ENCODE measurements around the gene PKNOX2.

PKNOX2 gene

DNA sequence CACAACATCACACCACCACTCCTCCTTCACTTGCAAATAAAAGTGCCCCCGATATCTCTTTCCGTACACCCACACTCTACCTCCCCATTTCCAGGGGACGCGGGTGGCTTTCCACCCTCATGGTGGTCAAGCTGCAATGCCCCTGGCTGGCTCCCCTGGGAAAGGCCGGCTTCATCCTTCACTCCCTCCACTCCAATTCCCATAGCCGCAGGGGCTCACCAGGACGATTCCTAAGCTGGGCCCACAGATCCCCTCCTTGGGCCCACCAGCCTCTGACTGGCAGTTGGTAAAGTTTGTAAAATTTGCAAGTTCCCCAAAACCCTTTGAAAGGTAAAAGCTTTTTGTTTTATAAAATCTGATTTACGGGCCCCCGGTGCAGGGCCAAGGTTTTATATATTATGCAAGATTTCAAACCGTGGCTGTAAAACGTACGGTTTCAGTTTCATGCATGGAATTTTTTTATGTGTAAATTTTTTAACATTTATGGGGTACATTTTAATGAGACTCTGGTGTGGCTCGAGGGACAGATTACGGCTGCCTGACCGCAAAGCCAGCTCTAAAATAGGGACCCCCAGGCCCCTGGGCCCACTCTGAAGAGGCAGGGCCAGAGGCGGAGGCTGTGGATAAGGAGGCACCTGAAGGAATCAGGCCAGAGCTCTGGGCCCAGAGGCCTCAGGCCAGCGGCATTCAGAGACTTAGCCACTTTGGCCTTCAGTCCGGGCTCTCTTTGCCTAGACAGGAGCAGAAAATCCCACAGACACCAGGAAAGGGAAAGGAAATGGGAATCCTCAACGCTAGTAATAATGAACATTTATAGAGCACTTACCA lies 225.0 kb downstream of the PKNOX2 start:
- FAIRE-seq, result no peak

DNA sequence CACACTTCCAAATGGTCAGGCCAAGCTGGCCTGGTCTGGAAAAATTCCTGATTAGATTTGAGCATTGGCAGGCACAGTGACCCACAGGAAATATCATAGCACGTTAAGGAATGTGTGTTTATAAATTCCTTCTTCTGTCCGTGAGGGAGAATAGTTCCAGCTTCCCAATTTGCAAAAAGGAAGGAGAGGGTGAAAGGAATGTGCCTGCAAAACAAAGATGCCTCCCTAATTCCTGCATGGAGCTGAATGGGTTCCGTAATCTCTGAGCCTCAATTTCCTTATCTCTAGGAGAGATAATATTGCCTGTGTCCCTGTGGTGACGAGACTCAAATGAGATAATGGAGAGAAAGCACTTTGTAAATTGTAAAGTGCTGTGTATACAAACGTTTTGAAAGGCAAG lies 226.4 kb downstream of the PKNOX2 start:
- FAIRE-seq, result no peak

DNA sequence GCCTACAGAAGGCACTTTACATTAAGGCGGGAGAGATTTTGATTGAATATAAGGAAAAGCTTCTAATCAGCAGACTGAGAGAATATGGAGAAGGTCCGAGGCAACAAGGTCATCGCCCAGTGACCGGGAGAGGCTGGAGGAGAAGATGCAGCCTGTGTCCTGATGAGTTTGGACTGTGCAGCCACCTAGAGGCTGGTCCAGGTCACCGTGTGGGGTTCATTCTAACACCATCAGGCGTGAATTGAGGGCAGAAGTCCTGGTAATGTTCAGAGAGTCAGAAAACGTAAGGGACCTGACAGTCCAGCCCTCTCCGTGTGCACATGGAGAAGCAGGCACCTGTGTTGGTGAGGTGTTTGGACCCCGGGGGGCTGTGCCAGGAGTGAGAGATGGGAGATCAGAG lies 228.8 kb downstream of the PKNOX2 start:
- no peak for FAIRE-seq

DNA sequence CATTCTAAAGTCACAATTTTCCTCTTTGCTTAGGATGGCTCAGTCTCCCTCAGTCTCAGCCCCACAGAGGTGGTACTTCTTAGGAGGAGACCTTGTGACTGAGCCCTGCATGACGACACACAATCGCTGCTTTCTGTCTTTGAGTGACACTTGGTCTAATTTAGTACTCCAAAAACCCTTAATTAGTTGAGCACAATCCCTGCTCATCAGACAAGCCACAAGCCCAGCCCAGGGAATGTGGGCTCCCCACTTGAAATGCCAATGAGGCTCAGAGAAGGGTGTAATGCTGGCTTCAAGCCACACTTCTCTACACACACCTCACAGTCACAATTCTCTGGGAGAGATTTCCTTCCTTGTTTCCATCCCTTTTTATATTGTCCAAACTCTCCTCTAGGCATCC lies 229.7 kb downstream of the PKNOX2 start:
- FAIRE-seq, result no peak

DNA sequence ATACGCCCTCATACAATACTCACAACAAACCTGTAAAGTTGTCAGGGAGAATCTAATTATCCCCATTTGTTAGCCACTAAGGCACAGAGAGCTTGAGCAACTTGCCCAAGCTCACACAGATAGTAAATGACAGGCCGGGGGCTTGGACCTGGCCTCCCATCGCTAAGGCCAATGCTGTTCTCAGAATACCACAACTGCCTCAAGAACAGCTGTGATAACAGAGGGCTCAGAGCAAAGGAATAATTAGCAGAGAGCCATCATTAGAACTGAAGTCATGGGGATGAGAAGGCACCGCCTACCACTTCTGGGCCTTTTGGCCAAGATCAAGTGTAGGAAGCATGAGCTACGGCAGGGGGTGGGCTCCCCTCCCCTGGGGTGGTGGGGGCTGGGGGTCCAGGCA lies 232.9 kb downstream of the PKNOX2 start:
- FAIRE-seq, result no peak

DNA sequence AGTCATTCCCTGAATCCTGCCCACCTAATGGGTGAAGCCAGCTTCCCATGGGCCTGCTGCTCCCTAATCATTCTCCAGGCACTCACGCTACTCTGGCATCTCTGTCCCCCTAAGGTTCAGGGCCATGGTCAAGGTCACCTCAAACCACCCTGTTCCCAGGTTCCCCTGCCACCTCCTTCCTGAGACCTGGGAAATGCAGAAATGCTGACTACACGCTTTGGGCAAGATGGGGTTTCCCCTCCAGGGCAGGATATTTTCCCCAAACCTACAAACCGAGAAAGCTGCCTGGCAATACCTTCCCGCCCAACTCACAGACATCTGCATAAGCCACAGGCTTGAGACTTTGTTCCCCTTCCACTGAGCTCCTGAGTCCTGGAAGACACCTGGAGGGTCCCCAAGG lies 233.9 kb downstream of the PKNOX2 start:
- FAIRE-seq, result no peak

DNA sequence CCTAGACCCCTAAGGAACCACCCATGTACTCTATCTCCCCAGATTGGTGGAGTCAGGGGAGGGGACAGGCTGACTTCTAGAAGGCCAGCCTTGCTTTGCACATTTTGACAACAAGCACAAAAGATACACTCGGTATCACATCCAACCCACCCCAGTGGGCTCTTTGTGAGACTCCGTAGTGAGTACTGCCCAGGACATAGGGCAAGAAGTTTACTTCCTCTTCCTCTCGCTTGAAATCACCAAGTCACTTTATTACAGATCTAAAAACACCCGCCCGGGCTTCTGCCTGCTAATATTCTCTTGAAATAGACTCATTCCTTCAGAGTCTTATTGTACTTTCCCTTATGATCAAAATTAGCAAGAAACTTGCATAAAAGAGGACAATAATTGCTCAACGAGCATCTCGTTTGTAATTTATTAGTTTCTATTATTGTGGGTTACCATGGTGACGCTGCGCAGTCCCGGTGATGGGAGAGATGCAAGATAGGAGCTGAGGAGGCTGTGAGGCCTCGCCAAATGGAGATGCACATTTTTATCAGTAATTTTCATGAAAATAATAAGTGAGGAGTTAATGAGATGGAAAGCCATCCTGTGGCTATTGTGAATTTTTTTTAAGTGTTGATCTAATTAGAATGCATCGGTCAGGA lies 234.6 kb downstream of the PKNOX2 start:
- FAIRE-seq, result no peak

DNA sequence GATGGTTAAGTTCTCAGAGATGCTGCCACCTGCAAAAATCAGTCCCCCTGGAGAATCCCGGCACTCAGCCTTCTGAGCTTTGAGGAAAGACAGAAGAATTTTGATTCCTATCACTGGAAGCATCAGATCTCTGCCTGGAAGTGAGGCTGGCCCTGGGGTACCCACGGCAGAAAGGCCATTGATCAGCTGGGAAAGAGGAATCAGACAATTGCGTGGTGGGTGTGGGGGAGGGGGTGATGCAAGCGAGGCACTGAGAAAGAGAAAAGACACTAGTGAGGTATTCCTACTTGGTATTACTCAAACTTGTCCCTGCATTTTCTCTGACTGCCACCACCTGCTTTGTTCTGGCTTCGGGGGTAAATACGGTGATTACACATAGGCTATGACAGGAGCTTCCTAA lies 235.4 kb downstream of the PKNOX2 start:
- no peak for FAIRE-seq

DNA sequence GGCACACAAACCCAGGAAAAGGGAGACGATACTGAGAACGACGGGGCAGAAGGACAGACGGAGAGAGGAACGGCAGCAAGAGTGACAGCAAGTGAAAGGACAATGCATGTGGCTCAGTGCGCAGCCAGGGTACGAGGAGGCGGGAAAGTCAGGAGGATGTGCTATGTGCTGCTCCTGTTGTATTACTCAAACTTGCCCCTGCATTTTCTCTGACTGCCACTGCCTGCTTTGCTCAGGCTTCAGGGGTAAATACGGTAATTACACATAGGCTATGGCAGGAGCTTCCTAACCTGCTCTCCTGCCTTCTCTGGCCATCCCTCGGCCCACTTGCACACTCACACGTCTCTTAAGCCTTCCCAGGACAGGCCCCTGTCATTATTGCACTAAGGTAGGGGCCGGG lies 236.7 kb downstream of the PKNOX2 start:
- no peak for FAIRE-seq

DNA sequence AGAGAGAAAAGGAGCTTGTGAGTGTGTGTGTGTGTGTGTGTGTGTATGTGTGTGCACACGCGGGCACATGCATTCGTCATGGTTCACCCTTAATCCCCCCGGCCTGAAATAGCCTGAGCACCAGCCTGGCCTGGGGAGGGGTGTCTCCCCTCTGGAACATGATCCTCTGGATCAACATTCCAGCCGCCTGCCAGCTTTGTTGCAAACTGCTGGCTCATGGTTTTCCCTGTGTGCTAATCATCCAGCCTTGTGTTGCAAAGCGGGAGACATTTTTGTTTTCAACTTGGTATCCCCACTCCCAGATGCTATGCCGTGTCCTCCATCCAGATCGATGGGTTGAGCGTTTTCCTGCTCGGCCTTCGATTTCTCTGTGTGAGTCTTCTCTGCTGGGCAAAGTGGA lies 237.2 kb downstream of the PKNOX2 start:
- no peak for FAIRE-seq

DNA sequence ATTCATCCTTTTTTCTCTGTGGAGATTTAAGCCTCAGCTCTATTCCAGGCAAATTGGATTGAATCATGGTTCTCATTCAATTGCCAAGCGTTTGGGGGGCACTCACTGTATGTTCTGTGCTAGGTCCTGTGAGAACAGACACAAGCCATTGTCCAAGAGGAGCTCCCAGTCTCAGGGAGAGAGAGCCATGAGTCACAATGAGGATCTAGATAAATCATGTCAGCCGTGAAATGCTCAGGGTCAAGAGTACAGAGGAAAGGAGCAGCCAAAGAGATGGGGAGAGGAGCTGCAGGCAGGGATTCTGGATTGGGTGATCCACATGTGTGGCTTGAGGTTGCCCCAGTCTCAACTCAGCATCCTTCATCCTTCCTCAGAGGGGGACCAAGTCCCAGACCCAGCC lies 237.9 kb downstream of the PKNOX2 start:
- no peak for FAIRE-seq

DNA sequence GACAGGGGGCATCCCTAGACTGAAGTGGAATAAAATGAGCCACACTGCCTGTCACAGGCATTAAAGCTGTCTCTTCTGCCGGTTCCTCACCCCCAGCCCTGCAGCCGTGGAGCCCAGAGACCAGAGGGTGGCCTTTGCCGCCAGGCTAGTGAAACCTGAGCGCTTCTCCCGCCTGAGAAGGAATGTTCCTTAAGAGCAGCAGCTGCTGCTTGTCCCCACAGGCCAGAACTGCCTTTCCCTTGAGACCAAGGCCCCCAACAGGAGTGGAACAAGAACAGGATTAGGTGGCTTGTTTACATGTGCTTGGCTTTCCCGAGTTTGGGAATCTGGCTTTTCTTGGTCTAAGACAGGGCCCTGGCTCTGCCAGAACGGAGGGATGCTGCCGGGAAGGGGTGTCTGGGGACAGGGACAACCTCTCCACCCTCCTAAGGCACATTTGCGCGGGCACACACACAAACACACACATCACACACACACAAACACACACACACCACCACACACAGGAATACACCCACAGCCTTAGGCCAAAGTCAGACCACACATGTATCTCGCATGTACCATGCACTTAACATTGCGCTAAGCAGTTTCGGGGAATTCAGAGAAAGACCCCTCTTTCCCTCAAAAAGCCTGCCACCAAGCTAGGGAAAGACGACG lies 239.7 kb downstream of the PKNOX2 start:
- FAIRE-seq, result no peak

DNA sequence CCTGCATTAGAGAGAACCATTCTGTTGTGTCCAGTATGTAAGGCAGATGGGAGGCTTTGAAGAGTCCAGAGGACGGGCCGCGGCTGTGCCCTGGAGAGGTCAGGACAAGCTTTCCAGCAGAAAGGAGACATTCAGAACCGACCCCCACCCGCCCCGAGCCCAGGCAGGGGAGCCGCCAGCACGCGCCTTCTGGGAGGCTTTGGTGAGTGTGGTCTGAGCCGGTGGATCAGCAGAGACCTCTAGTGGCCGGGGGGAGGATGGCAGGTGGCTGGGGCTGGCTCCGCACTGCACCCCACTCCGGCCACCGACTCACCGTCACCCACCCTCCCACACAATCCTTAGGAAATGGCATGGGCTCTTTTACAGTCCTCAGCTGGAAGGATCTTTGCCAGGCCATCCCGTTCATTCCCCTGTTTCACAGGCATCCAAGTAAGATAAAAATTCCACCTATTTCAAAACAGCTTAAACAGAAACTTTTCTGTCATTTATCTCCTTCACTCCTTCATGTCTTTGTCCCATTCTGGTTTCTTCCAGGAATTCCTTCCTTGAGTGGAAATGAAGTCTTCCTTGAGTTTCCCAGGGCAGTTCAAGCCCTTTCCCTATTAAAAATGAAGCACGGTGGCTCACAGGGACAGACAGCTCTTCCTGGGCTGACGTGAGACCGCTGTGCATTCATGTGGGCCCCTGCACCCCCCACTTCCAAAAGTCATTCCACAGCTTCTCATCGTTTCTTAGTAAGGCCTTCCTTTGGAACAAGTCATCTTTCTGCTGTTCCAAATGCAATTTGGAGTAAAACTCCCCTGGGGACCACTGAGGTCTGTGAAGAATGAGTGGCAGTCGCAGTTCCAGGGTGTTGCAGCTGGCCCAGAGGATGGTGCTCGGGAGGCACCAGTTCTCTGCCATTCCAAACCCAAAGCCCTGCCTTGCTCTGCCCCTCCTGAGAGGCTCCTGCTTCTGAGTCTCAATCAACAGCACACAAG lies 240.6 kb downstream of the PKNOX2 start:
- no peak for FAIRE-seq

DNA sequence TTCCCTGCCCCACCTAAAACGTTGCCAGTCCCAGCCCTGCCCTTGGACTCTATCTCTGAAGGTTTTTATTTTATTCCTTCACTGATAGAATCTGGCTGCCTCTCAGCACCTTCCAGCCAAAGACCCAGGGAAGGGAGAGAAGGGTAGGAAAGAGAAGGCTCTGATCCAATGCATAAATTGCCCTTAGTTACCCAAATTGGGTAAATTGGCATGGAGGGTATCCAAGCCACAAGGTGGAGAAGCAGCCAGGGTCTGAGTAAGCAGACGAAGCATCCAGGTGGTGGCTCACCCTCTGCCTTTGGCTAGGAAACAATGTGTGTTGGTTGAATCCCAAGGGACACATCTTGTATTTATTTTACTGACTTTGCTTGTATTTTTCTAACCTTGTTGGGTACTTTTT lies 242.5 kb downstream of the PKNOX2 start:
- no peak for FAIRE-seq

DNA sequence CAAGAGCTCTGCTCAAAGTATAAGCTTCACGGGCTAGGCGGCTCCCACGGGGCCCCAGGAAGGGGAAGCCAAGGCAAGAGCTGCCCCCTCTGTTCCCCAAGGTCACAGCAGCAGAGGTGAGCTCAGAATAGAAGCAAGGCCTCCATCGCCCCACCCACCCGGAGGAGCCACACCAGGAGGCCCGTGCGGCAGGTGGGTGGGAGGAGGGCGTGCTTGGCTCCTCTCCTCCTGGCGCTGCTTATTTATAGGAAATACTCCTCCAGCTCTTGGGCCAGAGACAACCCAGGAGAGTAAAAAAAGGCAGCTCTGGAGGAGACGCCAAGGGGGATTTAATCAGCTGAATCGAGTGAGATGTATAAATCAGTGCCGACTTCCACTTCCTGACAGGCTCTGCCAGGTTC lies 243.8 kb downstream of the PKNOX2 start:
- no peak for FAIRE-seq

DNA sequence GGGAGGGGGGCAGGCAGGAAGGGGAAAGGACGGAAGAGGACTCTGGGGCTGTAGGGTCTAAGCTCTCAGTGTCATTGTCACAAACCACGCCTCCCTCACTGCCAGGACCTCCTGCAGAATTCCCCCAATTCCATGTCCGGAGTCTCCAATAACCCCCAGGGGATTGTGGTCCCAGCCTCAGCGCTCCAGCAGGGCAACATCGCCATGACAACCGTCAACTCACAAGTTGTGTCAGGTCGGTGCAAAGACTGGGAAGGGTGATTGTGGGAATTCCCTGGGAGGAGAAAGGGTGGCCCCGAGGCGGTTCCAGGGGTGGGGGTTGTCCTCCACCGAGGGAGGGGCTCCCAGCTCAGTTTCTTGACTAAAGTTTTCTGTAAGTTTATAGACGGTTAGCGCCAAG lies 245.5 kb downstream of the PKNOX2 start:
- FAIRE-seq, result no peak

DNA sequence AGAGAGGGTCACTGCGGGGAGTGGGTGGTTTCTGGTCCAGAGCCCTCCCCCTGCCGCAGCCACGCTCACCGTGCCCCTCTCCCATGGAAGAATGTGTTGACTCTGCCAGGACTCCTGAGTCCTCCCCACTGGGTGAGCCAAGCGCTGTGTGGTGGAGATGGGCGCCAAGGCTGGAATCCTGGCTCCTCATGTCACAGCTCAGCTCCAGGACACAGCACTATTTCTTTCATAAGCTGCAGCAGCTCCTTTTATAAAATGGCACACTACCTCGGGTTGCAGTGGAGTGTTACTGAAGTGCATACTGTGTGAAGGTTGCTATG lies 247.6 kb downstream of the PKNOX2 start:
- FAIRE-seq, result no peak

DNA sequence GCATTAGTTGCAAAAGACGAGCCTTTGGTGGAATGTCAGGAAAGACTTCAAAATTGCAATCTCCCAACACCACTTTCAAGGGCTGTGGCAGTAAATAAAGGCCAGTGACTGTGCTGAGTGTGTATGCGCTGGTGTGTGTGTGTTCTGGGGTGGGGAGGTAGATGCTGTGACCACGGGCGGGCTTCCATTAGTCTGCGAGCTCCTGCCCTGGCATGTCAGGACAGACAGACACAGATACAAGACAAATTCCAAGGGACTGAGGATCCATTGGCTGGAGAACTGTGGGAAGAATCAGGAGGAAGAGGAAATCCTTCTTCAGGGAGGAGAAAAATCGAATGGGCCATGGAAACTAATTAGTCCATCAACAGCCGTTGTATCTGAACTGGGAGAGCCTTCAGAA lies 248.0 kb downstream of the PKNOX2 start:
- FAIRE-seq, result no peak

DNA sequence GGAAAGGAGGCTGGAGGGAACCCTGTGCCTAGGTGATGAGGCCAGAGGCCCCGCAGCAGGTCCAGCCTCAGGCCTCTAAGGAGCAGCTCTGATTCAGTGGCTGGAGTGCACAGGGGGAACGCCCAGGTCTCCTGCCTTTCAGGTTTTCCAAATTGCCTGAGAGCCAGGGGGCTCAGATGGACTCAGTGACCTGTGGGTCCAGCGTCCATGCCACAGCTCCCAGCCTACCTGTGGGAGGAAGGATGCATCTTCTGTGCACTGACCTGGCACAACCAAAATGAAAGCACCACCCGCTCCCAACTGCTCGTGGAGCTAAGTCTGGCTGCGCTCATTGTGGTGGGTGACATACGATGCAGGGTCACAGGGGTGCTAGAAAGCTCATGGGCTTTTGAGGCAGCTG lies 248.7 kb downstream of the PKNOX2 start:
- FAIRE-seq, result no peak

DNA sequence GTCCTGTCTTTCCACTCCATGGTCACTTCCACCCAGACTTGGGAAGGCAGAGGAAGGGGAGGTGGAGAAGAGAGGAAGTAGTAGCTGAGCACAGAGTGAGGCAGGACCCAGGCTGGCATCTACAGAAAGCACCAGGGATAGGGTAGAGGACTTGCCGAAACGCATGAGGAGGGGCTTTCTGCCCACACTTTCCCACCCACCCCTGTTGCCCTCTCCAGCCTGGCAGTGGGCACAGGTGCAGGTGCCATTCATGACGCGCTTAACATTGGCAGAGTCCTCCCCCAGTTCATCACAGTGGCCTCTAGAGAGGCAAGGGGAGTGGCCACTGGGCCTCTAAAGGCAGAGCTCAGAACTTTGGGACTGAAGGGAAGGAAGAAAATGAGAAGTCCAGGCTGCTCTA lies 249.6 kb downstream of the PKNOX2 start:
- no peak for FAIRE-seq

DNA sequence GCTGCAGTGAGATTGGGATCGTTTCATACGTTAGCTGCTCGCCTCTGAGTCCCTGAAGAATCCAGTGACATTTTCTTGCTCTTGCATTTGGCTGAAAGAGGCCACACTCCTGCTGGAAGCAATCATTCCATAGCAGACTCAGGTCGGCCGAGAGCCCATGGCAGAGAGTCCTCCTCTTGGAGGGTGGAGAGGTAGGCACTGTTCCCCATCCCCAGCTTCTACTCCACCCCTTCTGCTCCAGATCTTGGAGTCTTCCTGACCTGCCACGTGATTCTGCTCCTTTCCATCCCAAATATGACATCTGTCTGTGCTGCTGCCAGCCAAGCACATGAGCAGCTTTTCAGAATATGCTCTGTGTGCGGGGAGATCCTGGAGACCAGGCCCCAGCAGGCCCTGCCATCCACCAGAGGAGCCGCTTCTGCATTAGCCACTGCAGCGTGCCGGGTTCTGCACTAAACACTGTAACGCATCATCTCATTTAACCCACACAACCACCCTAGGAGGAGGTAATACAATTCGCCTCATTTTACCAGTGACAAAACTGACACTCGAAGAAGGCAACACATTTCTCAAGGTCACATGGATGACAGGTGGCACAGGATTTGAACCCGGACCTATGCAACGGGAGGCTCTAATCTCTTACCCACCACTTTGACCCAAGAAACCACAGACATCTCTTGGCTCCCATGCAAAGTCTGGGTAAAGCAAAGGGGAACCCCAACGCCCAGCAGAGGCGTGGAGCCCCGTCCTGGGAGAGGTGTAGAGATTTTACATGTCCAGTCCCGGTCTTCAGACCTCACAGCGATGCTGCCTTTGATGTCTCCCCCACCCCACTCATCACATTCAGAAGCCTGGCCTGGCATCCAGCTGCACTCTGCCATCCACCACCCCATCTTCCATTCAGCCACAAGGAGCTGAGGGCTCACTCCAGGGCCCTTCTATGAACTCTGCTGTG lies 252.7 kb downstream of the PKNOX2 start:
- no peak for FAIRE-seq

DNA sequence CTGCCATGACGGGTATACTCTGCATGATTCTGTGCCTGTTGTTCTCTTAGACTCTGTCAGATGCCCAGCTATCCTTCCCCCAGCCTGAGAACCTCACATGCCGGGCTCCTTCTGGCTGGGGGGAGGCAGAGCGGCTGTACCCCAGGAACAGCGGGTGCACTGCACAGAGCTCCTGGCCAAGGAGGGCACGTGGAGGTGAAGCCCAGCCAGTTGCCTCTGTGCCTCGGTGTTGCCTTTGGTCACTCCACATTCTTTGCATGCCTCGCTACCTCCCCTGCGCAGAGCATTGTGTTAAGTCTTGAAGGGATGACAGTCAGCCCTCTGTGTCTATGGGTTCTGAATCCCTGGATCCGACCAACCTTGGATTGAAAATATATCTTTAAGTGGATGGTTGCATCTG lies 253.8 kb downstream of the PKNOX2 start:
- FAIRE-seq, result no peak
